ENCODE data around the gene DCN.
A peak's percentile ranks its signal among the peaks of the same experiment; 100 is the strongest.

Gene DCN

GRCh38 chr12:91109148-91109564, 73.5 kb downstream of the DCN start:
- no peaks in the 10 kb centered on the region for H3K4me1 ChIP-seq (ENCODE audit: insufficient read depth, low read length)
- no peaks in the 10 kb centered on the region for H3K36me3 ChIP-seq (ENCODE audit: insufficient read depth, low read length)
- H3K9ac ChIP-seq (ENCODE audit: low read depth, low read length): no peak overlapping the region
- H3K79me2 ChIP-seq (ENCODE audit: insufficient read depth, low read length): no peaks in the 10 kb centered on the region
- no peaks in the 10 kb centered on the region for H3K27me3 ChIP-seq (ENCODE audit: insufficient read depth, low read length, poor library complexity)
- no peak overlapping the region for H3K27ac ChIP-seq (ENCODE audit: low read length)
- peak; percentile 59 for TF ChIP-seq CTCF (IDR thresholded peaks at IDR 0.05; ENCODE audit: borderline replicate concordance, extremely low read depth, low read length, poor library complexity, severe bottlenecking)
- no peak for TF ChIP-seq EZH2 (IDR thresholded peaks at IDR 0.05; ENCODE audit: borderline replicate concordance, low read depth, low read length, severe bottlenecking)
- peak; percentile 42 for DNase-seq
- H4K20me1 ChIP-seq (ENCODE audit: insufficient read depth, low read length): no peaks in the 10 kb centered on the region
- H2AFZ ChIP-seq (ENCODE audit: low read depth, low read length): no peak overlapping the region
- H3K4me3 ChIP-seq (ENCODE audit: low read depth in 1 of 2, low read length in 2 of 2): no peak overlapping the region
- H3K4me2 ChIP-seq (ENCODE audit: insufficient read depth, low read length): no peak overlapping the region
- no peaks in the 10 kb centered on the region for H3K9me3 ChIP-seq (ENCODE audit: insufficient read depth, low read length, severe bottlenecking)
- peak; percentile 71 for ATAC-seq (ENCODE audit: insufficient read depth, low read depth)

DNA sequence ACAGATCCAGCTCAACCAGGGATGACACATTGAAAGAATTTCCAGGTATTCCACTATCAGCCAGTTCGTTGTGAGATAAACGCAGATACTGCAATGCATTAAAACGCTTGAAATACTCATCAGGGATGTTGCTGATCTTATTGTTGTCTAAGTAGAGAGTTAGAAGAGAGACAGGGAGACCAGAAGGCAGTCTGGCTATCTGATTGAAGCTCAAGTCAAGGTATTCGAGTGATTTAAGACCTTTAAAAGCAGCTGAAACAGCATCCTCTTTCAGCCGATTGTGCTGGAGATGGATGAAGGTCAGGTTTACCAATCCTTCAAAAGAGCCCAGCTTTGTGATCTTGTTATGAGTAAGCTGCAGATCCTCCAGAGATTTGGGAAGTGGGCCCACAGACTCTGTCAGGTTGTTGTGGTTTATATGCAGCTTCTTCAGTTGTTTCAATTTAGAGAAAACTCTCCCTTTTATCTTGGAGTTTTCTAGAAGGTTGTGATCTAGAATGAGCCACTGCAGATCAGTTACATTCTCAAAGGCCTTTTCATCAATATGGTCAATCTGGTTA, 74.3 kb downstream of the DCN start:
- Histone ChIP-seq H3K27me3 (ENCODE audit: insufficient read depth, low read length, poor library complexity) (no peaks in the 10 kb centered on the region), H3K9me3 (ENCODE audit: insufficient read depth, low read length, severe bottlenecking) (no peaks in the 10 kb centered on the region), H3K36me3 (ENCODE audit: insufficient read depth, low read length) (no peaks in the 10 kb centered on the region), H4K20me1 (ENCODE audit: insufficient read depth, low read length) (no peaks in the 10 kb centered on the region), H3K27ac (ENCODE audit: low read length) (no peak overlapping the region), H3K4me2 (ENCODE audit: insufficient read depth, low read length) (no peak overlapping the region), H2AFZ (ENCODE audit: low read depth, low read length) (no peak overlapping the region), H3K79me2 (ENCODE audit: insufficient read depth, low read length) (no peaks in the 10 kb centered on the region), H3K4me1 (ENCODE audit: insufficient read depth, low read length) (no peaks in the 10 kb centered on the region), H3K9ac (ENCODE audit: low read depth, low read length) (no peak overlapping the region), H3K4me3 (ENCODE audit: low read depth in 1 of 2, low read length in 2 of 2) (no peak overlapping the region)
- TF ChIP-seq EZH2 (IDR thresholded peaks at IDR 0.05; ENCODE audit: borderline replicate concordance, low read depth, low read length, severe bottlenecking) (no peak), CTCF (IDR thresholded peaks at IDR 0.05; ENCODE audit: borderline replicate concordance, extremely low read depth, low read length, poor library complexity, severe bottlenecking) (no peak)
- DNase-seq (no peak), ATAC-seq (ENCODE audit: insufficient read depth, low read depth) (no peak)

DNA sequence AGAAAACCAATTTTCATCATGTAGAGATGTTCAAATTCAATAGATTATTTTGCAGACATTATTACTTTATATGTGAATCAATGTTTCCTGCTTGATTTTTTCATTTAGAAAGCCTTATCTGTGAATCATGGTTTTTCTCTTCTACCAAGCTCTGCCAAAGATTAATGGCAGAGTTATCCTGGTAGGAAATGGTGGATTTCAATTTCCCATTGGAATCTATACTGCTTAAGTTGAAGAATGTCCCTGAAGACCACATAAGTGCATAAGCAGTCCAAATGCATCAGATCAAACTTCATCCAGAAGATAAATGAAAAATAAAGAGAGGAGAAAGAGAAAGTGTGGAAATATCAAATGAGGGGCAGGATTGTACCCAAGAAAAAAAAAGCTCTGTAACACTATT, 76.3 kb downstream of the DCN start:
- Histone ChIP-seq H2AFZ (ENCODE audit: low read depth, low read length) (no peak overlapping the region), H3K4me1 (ENCODE audit: insufficient read depth, low read length) (no peaks in the 10 kb centered on the region), H3K9me3 (ENCODE audit: insufficient read depth, low read length, severe bottlenecking) (no peaks in the 10 kb centered on the region), H3K36me3 (ENCODE audit: insufficient read depth, low read length) (no peaks in the 10 kb centered on the region), H4K20me1 (ENCODE audit: insufficient read depth, low read length) (no peaks in the 10 kb centered on the region), H3K4me2 (ENCODE audit: insufficient read depth, low read length) (no peak overlapping the region), H3K9ac (ENCODE audit: low read depth, low read length) (no peak overlapping the region), H3K4me3 (ENCODE audit: low read depth in 1 of 2, low read length in 2 of 2) (no peak overlapping the region), H3K79me2 (ENCODE audit: insufficient read depth, low read length) (no peaks in the 10 kb centered on the region), H3K27ac (ENCODE audit: low read length) (no peak overlapping the region), H3K27me3 (ENCODE audit: insufficient read depth, low read length, poor library complexity) (no peaks in the 10 kb centered on the region)
- ATAC-seq (ENCODE audit: insufficient read depth, low read depth) (no peak), DNase-seq (no peak)
- TF ChIP-seq EZH2 (IDR thresholded peaks at IDR 0.05; ENCODE audit: borderline replicate concordance, low read depth, low read length, severe bottlenecking) (no peak), CTCF (IDR thresholded peaks at IDR 0.05; ENCODE audit: borderline replicate concordance, extremely low read depth, low read length, poor library complexity, severe bottlenecking) (no peak)

GRCh38 chr12:91105807-91106206, 76.8 kb downstream of the DCN start:
- H3K4me2 ChIP-seq (ENCODE audit: insufficient read depth, low read length): no peak overlapping the region

More at GRCh38 chr12:91105807-91106206, 76.8 kb downstream of the DCN start:
- ATAC-seq (ENCODE audit: insufficient read depth, low read depth) (no peak), DNase-seq (no peak)
- H3K27me3 ChIP-seq (ENCODE audit: insufficient read depth, low read length, poor library complexity): no peaks in the 10 kb centered on the region
- no peak for TF ChIP-seq EZH2 (IDR thresholded peaks at IDR 0.05; ENCODE audit: borderline replicate concordance, low read depth, low read length, severe bottlenecking)
- no peak for TF ChIP-seq CTCF (IDR thresholded peaks at IDR 0.05; ENCODE audit: borderline replicate concordance, extremely low read depth, low read length, poor library complexity, severe bottlenecking)
- H3K9me3 ChIP-seq (ENCODE audit: insufficient read depth, low read length, severe bottlenecking): no peaks in the 10 kb centered on the region
- no peaks in the 10 kb centered on the region for H4K20me1 ChIP-seq (ENCODE audit: insufficient read depth, low read length)
- H3K27ac ChIP-seq (ENCODE audit: low read length): no peak overlapping the region
- no peak overlapping the region for H2AFZ ChIP-seq (ENCODE audit: low read depth, low read length)
- H3K4me3 ChIP-seq (ENCODE audit: low read depth in 1 of 2, low read length in 2 of 2): no peak overlapping the region
- H3K9ac ChIP-seq (ENCODE audit: low read depth, low read length): no peak overlapping the region
- no peaks in the 10 kb centered on the region for H3K79me2 ChIP-seq (ENCODE audit: insufficient read depth, low read length)
- H3K4me1 ChIP-seq (ENCODE audit: insufficient read depth, low read length): no peaks in the 10 kb centered on the region
- no peaks in the 10 kb centered on the region for H3K36me3 ChIP-seq (ENCODE audit: insufficient read depth, low read length)
